Activated CD4-positive, alpha-beta T cell treated with anti-CD3 and anti-CD28 coated beads for 4 hours (primary cell): ENCODE data around the gene TAAR8.
"Not testable (repeated sequence)": the region's sequence is repeated elsewhere in the genome, so short reads cannot be mapped to it uniquely, and the experiment has no call there.

Experiments
- DNase-seq, 2 donors: peaks; one replicate each; pipeline ENCODE4 v3.0.0-alpha.2; 2020

The TAAR8 gene

GRCh38 chr6:132548746-132549463 lies 3.6 kb upstream of the TAAR8 start:
- no peak for DNase-seq

- no peak for DNase-seq
These were observed 1.3 kb upstream of the TAAR8 start for GRCh38 chr6:132551214-132551613.

DNA sequence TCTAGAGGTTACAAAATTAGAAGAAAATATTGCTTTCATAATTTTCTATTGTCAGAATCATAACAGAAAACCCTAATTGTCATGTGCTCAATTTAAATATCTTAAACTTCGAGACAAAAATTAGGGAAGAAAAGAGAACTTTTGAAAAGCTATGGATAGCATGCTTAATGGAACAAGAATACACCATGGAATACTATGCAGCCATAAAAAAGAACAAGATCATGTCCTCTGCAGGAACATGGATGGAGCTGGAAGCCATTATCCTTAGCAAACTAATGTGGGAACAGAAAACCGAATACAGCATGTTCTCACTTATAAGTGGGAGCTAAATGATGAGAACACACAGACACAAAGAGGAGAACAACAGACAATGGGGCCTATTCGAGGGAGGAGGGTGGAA lies 7.6 kb downstream of the TAAR8 start:
- not testable (repeated sequence) for DNase-seq

DNA sequence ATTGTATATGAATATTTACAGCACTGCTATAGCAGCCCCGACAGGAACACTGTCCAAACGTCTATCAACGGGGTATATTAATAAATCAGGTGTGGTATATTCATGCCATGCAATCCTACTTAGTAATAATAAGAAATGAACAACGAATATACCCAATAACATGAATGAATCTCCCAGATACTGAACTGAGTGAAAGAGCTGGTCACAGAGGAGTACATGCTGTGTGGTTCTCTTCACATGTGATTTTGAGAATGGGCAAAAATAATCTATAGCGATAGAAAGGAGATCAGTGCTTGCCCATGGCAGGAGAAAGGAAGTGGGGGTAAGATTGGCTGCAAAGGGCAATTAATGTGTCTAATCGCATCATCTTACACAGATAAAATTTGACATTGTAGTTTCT lies 13.9 kb downstream of the TAAR8 start:
- DNase-seq, result no peak

- no peak for DNase-seq
These were observed 15.1 kb downstream of the TAAR8 start for GRCh38 chr6:132567566-132567965.

GRCh38 chr6:132568611-132569010 lies 16.1 kb downstream of the TAAR8 start:
- DNase-seq, result no peak

- no peak for DNase-seq
These were observed 16.7 kb downstream of the TAAR8 start for GRCh38 chr6:132569170-132569569.

GRCh38 chr6:132570221-132570777 lies 17.8 kb downstream of the TAAR8 start, which contains the start of gene TAAR6:
TSS of gene TAAR6 (plus strand) at chr6:132570322. CDS start at chr6:132570322, 0 bp downstream.
- DNase-seq, result no peak

DNA sequence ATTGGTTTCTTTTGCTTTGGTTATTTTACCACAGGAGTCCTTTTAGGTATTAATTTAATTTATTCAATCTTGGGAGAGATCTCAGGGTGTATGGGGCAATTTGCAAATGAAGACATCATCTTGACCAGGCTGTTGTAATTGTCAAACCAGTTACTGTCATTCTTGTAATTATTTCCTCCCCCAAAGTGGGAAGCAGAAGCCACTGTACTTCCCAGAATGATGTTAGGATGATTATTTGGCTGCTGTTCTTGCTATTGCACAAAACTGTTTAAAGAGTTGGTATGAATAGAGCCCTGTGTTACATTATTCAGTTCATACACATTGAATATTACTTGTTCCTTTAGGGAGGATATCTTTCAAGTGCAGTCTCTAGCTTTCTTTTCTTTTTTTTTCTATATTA lies 19.3 kb downstream of the TAAR8 start:
- no peak for DNase-seq

GRCh38 chr6:132584698-132585097 lies 32.2 kb downstream of the TAAR8 start:
- DNase-seq, result no peak

GRCh38 chr6:132587424-132587823 lies 35.0 kb downstream of the TAAR8 start:
- DNase-seq, result no peak

DNA sequence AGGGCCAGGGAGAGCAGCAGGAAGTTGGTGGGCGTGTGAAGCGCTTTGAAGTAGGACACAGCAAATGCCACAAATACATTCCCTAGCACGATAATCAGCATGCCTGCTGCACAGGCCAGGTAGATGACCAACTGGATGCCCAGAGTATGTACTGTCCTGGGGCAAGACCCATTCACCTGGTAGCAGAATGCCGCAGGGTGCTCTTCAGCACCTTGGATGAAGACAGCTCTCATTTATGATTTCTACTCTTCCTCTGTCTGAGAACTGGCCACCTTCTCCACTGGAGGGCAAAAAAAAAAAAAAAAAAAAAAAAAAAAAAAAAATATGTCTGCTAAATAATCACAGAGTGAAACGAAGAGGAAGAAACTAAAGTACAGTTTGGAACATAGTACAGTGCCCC lies 37.0 kb downstream of the TAAR8 start, which contains the start of gene TAAR5:
TSS of gene TAAR5 (minus strand) at position 288 of the 400 bp plus-strand sequence. CDS start at position 233, 55 bp downstream.
- DNase-seq, result no peak

- DNase-seq, result no peak
These were observed 37.9 kb downstream of the TAAR8 start for GRCh38 chr6:132590362-132590761.

- DNase-seq, result no peak
These were observed 40.4 kb downstream of the TAAR8 start for GRCh38 chr6:132592855-132593254.

GRCh38 chr6:132596201-132596600 lies 43.7 kb downstream of the TAAR8 start:
- no peak for DNase-seq

DNA sequence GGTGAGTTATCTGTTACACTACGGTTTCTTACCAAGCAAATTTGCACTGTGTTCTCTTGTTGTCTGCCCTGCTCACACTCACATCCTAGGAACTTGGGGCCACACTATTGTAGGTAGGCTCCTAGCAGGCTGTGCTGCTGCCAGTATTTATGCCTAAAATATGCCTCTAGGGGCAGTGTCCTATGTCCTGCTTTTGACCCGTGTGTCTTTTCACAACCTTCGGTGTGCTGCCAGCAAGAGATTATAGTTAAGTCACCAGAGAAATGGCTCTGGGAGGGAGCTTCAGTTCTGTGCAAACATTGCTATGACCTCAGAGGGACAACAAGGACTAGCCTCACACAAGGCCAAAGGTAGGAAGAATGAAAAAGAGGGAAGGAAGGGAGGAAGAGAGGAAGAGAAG lies 46.0 kb downstream of the TAAR8 start:
- DNase-seq, result no peak

- not testable (repeated sequence) for DNase-seq
These were observed 48.4 kb downstream of the TAAR8 start for GRCh38 chr6:132600900-132601299.
